HCT116 (cell line): Measurements from ENCODE around the gene SIRPA.

Source experiments
- RAD21 ChIP-seq: IDR thresholded peaks from 2 replicates; pipeline ENCODE4 v1.6.1; 2012; ENCODE audit warnings: low read depth, mild to moderate bottlenecking
- TF ChIP-seq, protein P1 (sequence below), 3 experiments: fragments of 200-600 bp in 1 of 3; sonication (generic) in 1 of 3; IDR thresholded peaks in 2 of 3; conservative IDR thresholded peaks in 1 of 3; 2 replicates each; pipeline ENCODE4 v1.5.1; 2012 to 2017; ENCODE audit warnings: low read depth in 2 of 3, low read length in 2 of 3, antibody characterized with exemption in 1 of 3, borderline replicate concordance in 1 of 3, control low read depth in 1 of 3, mild to moderate bottlenecking in 1 of 3, mixed read lengths in 1 of 3, mixed run types in 1 of 3, moderate library complexity in 1 of 3; ENCODE audit not compliant: insufficient read depth in 1 of 3

DNA sequence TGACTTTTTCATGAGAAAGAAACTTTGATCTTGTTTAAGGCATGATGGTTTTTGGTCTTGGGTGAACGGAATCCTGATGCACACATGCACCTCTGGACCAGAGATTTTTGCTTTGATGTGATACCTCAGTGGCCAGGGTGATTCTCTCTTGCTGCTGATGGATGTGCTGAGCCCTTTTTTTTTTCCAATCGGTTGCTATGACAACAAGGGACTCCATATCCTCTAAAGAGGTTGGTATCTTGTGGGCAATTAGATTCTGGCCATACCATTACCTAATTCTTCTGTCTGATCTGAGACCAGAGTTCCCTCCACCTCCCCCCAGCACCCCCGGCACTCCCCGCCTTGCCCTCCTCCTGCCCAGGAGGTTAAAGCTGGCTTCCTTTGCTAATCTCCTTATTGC lies 73.8 kb downstream of the SIRPA start:
- TF ChIP-seq, protein P1, sequence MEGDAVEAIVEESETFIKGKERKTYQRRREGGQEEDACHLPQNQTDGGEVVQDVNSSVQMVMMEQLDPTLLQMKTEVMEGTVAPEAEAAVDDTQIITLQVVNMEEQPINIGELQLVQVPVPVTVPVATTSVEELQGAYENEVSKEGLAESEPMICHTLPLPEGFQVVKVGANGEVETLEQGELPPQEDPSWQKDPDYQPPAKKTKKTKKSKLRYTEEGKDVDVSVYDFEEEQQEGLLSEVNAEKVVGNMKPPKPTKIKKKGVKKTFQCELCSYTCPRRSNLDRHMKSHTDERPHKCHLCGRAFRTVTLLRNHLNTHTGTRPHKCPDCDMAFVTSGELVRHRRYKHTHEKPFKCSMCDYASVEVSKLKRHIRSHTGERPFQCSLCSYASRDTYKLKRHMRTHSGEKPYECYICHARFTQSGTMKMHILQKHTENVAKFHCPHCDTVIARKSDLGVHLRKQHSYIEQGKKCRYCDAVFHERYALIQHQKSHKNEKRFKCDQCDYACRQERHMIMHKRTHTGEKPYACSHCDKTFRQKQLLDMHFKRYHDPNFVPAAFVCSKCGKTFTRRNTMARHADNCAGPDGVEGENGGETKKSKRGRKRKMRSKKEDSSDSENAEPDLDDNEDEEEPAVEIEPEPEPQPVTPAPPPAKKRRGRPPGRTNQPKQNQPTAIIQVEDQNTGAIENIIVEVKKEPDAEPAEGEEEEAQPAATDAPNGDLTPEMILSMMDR (IDR thresholded peaks at IDR 0.05 in 2 of 3, conservative IDR thresholded peaks at IDR 0.05 in 1 of 3; ENCODE audit: borderline replicate concordance in 1 of 3, insufficient read depth in 1 of 3, low read depth in 2 of 3, low read length in 2 of 3) = no peak
- no peak for TF ChIP-seq RAD21
